HL-60 (cell line): ENCODE data around the gene CHADL.

Source experiments
- POLR2AphosphoS5 ChIP-seq: IDR thresholded peaks from 2 replicates; pipeline ENCODE4 v1.6.1; 2012; ENCODE audit warnings: low read depth
- SPI1 ChIP-seq: IDR thresholded peaks from 2 replicates; pipeline ENCODE4 v1.6.1; 2012; ENCODE audit warnings: low read depth, mild to moderate bottlenecking, borderline replicate concordance
- TF ChIP-seq, protein P1 (sequence below): IDR thresholded peaks from one replicate; pipeline ENCODE4 v1.5.1; 2011; ENCODE audit warnings: low read length, control low read depth, inconsistent platforms; ENCODE audit not compliant: insufficient read depth

DNA sequence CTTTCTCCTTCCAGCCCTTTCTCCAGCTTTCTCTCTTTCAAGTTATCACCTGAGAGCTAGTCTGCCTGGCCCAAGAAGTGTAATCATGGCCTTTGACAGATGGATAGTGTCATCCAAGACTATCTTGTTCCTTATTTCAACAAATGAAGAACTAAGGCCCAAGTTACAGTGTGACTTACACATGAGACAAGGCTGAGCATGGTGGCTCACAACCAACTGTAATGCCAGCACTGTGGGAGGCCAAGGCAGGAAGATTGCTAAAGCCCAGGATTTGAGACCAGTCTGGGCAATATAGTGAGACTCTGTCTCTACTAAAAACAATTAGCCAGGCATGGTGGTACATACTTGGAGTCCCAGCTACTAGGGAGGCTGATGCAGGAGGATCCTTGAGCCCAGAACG is 48.9 kb upstream of the CHADL start:
- TF ChIP-seq, protein P1, sequence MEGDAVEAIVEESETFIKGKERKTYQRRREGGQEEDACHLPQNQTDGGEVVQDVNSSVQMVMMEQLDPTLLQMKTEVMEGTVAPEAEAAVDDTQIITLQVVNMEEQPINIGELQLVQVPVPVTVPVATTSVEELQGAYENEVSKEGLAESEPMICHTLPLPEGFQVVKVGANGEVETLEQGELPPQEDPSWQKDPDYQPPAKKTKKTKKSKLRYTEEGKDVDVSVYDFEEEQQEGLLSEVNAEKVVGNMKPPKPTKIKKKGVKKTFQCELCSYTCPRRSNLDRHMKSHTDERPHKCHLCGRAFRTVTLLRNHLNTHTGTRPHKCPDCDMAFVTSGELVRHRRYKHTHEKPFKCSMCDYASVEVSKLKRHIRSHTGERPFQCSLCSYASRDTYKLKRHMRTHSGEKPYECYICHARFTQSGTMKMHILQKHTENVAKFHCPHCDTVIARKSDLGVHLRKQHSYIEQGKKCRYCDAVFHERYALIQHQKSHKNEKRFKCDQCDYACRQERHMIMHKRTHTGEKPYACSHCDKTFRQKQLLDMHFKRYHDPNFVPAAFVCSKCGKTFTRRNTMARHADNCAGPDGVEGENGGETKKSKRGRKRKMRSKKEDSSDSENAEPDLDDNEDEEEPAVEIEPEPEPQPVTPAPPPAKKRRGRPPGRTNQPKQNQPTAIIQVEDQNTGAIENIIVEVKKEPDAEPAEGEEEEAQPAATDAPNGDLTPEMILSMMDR = no peak
- TF ChIP-seq POLR2AphosphoS5 (no peak), SPI1 (no peak)
